Measurements from ENCODE around the gene NUMB.
"Not testable (repeated sequence)": the region's sequence is repeated elsewhere in the genome, so short reads cannot be mapped to it uniquely, and the experiment has no call there.

The NUMB gene

DNA sequence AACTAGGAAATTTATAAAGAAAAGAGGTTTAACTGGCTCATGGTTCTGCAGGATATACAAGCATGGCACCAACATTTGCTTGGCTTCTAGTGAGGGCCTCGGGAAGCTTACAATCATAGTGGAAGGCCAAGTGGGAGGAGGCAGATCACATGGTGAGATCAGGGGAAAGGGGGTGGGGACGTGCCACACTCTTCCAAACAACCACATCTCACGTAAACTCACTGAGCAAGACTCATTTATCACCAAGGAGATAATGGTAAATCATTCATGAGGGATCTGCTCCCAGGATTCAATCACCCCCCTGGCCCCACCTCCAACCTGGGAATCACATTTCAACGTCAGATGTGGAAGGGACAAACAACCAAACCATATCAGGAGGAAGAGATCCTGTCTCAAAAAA is 35.8 kb downstream of the NUMB start:
- DNase-seq: no peak
- H2BK12ac ChIP-seq (ENCODE audit: low read length): no peak overlapping the region
- H3K4me1 ChIP-seq (ENCODE audit: control insufficient read depth in 1 of 2, insufficient read depth in 2 of 2, low read length in 2 of 2): peaks cover 2 to 3% of the 10 kb centered on the region in 2 experiments

DNA sequence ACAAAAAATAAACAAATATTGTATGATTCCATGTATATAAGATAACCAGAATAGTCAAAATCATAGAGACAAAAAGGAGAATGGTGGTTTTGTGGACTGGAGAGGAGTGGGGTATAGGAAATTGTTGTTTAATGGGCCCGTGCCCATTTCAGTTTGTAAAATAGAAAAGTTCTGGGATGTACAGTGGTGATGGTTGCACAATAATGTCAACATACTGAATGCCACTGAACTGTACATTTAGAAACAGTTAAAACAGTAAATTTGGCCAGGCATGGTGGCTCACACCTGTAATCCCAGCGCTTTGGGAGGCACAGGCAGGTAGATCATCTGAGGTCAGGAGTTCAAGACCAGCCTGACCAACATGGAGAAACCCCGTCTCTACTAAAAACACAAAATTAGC is 40.1 kb downstream of the NUMB start:
- H4K91ac ChIP-seq (ENCODE audit: low read depth, low read length): no peak overlapping the region
- H2BK12ac ChIP-seq (ENCODE audit: low read length): no peak overlapping the region
- H3K4me2 ChIP-seq (ENCODE audit: low read length): no peak overlapping the region
- no peaks in the 10 kb centered on the region for H3K4me1 ChIP-seq (ENCODE audit: control insufficient read depth in 1 of 2, insufficient read depth in 2 of 2, low read length in 2 of 2)
- peaks cover 3 to 5% of the 10 kb centered on the region in 2 experiments for H3K36me3 ChIP-seq (ENCODE audit: control insufficient read depth in 1 of 2, insufficient read depth in 2 of 2, low read length in 2 of 2)
- no peak overlapping the region for H3K23ac ChIP-seq (ENCODE audit: low read length)
- no peak overlapping the region for H4K8ac ChIP-seq (ENCODE audit: low read depth, low read length)
- no CpG with 5 or more reads among the region's 3 CpGs for WGBS (ENCODE audit: extremely low coverage, insufficient coverage, insufficient read length)
- H3K79me1 ChIP-seq (ENCODE audit: low read length): no peaks in the 10 kb centered on the region
- no peak overlapping the region for H2BK5ac ChIP-seq (ENCODE audit: low read depth, low read length, poor library complexity)
- H3K14ac ChIP-seq (ENCODE audit: low read length): no peak overlapping the region
- no peak overlapping the region for H2AK5ac ChIP-seq (ENCODE audit: low read length)
- no peaks in the 10 kb centered on the region for H3K27me3 ChIP-seq (ENCODE audit: insufficient read depth, low read length)
- no peak overlapping the region for H2AFZ ChIP-seq (ENCODE audit: insufficient read depth, low read length, poor library complexity)
- no peak for DNase-seq
- H3K9me3 ChIP-seq (ENCODE audit: insufficient read depth, low read depth, low read length): no peaks in the 10 kb centered on the region
- no peaks in the 10 kb centered on the region for H3K79me2 ChIP-seq (ENCODE audit: control insufficient read depth, insufficient read depth, low read length, poor library complexity)
- no peak overlapping the region for H3K18ac ChIP-seq (ENCODE audit: low read length)
- no peak overlapping the region for H3K4me3 ChIP-seq (ENCODE audit: low read depth, low read length)
- no peak overlapping the region for H3K9ac ChIP-seq (ENCODE audit: low read length)
- H3K4ac ChIP-seq (ENCODE audit: low read depth, low read length): no peak overlapping the region
- no peak overlapping the region for H4K12ac ChIP-seq (ENCODE audit: low read depth, low read length)
- no peak overlapping the region for H2BK120ac ChIP-seq (ENCODE audit: insufficient read depth, low read length, poor library complexity)
- no peak overlapping the region for H3K27ac ChIP-seq (ENCODE audit: low read depth, low read length)

More for the DNA sequence above, 35.8 kb downstream of the NUMB start:
- no peak overlapping the region for H3K18ac ChIP-seq (ENCODE audit: low read length)
- no CpG with 5 or more reads among the region's 4 CpGs for WGBS (ENCODE audit: extremely low coverage, insufficient coverage, insufficient read length)
- no peaks in the 10 kb centered on the region for H3K27me3 ChIP-seq (ENCODE audit: insufficient read depth, low read length)
- H3K36me3 ChIP-seq (ENCODE audit: control insufficient read depth in 1 of 2, insufficient read depth in 2 of 2, low read length in 2 of 2): peaks cover 2 to 5% of the 10 kb centered on the region in 2 experiments
- no peaks in the 10 kb centered on the region for H3K79me2 ChIP-seq (ENCODE audit: control insufficient read depth, insufficient read depth, low read length, poor library complexity)
- H3K27ac ChIP-seq (ENCODE audit: low read depth, low read length): no peak overlapping the region
- H3K9me3 ChIP-seq (ENCODE audit: insufficient read depth, low read depth, low read length): peaks cover 4% of the 10 kb centered on the region
- H3K4me2 ChIP-seq (ENCODE audit: low read length): no peak overlapping the region
- no peak overlapping the region for H3K4ac ChIP-seq (ENCODE audit: low read depth, low read length)
- no peak overlapping the region for H2AFZ ChIP-seq (ENCODE audit: insufficient read depth, low read length, poor library complexity)
- no peak overlapping the region for H3K23ac ChIP-seq (ENCODE audit: low read length)
- no peak overlapping the region for H2BK120ac ChIP-seq (ENCODE audit: insufficient read depth, low read length, poor library complexity)
- no peak overlapping the region for H3K9ac ChIP-seq (ENCODE audit: low read length)
- H3K14ac ChIP-seq (ENCODE audit: low read length): no peak overlapping the region
- no peak overlapping the region for H4K12ac ChIP-seq (ENCODE audit: low read depth, low read length)
- H4K8ac ChIP-seq (ENCODE audit: low read depth, low read length): no peak overlapping the region
- no peak overlapping the region for H2AK5ac ChIP-seq (ENCODE audit: low read length)
- H4K91ac ChIP-seq (ENCODE audit: low read depth, low read length): no peak overlapping the region
- H2BK5ac ChIP-seq (ENCODE audit: low read depth, low read length, poor library complexity): no peak overlapping the region
- H3K4me3 ChIP-seq (ENCODE audit: low read depth, low read length): no peak overlapping the region
- H3K79me1 ChIP-seq (ENCODE audit: low read length): peaks cover 5% of the 10 kb centered on the region

- not testable (repeated sequence) for H4K12ac ChIP-seq (ENCODE audit: low read depth, low read length); H3K4me2 ChIP-seq (ENCODE audit: low read length); DNase-seq; H2AK5ac ChIP-seq (ENCODE audit: low read length); H3K4ac ChIP-seq (ENCODE audit: low read depth, low read length); H2BK120ac ChIP-seq (ENCODE audit: insufficient read depth, low read length, poor library complexity); H3K9ac ChIP-seq (ENCODE audit: low read length); H3K79me2 ChIP-seq (ENCODE audit: control insufficient read depth, insufficient read depth, low read length, poor library complexity); H3K14ac ChIP-seq (ENCODE audit: low read length); H3K23ac ChIP-seq (ENCODE audit: low read length); H4K8ac ChIP-seq (ENCODE audit: low read depth, low read length); H3K79me1 ChIP-seq (ENCODE audit: low read length); H2AFZ ChIP-seq (ENCODE audit: insufficient read depth, low read length, poor library complexity); H3K36me3 ChIP-seq (ENCODE audit: control insufficient read depth in 1 of 2, insufficient read depth in 2 of 2, low read length in 2 of 2); H3K18ac ChIP-seq (ENCODE audit: low read length); H4K91ac ChIP-seq (ENCODE audit: low read depth, low read length); H3K27ac ChIP-seq (ENCODE audit: low read depth, low read length); H3K4me1 ChIP-seq (ENCODE audit: control insufficient read depth in 1 of 2, insufficient read depth in 2 of 2, low read length in 2 of 2); H3K4me3 ChIP-seq (ENCODE audit: low read depth, low read length); H2BK5ac ChIP-seq (ENCODE audit: low read depth, low read length, poor library complexity); H3K9me3 ChIP-seq (ENCODE audit: insufficient read depth, low read depth, low read length); H3K27me3 ChIP-seq (ENCODE audit: insufficient read depth, low read length); H2BK12ac ChIP-seq (ENCODE audit: low read length)
- WGBS (ENCODE audit: extremely low coverage, insufficient coverage, insufficient read length): no CpG with 5 or more reads among the region's 3 CpGs
Observed at GRCh38 chr14:73406248-73406647, 52.1 kb downstream of the NUMB start.

GRCh38 chr14:73403181-73403752 is 55.1 kb downstream of the NUMB start:
- no peak for DNase-seq

More at GRCh38 chr14:73403181-73403752, 55.1 kb downstream of the NUMB start:
- H2BK120ac ChIP-seq (ENCODE audit: insufficient read depth, low read length, poor library complexity): no peak overlapping the region
- H4K12ac ChIP-seq (ENCODE audit: low read depth, low read length): no peak overlapping the region
- H3K4me3 ChIP-seq (ENCODE audit: low read depth, low read length): no peak overlapping the region
- WGBS (ENCODE audit: extremely low coverage, insufficient coverage, insufficient read length): no CpG with 5 or more reads among the region's 4 CpGs
- no peaks in the 10 kb centered on the region for H3K4me1 ChIP-seq (ENCODE audit: control insufficient read depth in 1 of 2, insufficient read depth in 2 of 2, low read length in 2 of 2)
- no peak overlapping the region for H3K4ac ChIP-seq (ENCODE audit: low read depth, low read length)
- H3K36me3 ChIP-seq (ENCODE audit: control insufficient read depth in 1 of 2, insufficient read depth in 2 of 2, low read length in 2 of 2): peaks cover 0 to 2% of the 10 kb centered on the region in 2 experiments
- no peak overlapping the region for H2BK12ac ChIP-seq (ENCODE audit: low read length)
- H3K27me3 ChIP-seq (ENCODE audit: insufficient read depth, low read length): no peaks in the 10 kb centered on the region
- no peak overlapping the region for H3K27ac ChIP-seq (ENCODE audit: low read depth, low read length)
- H4K8ac ChIP-seq (ENCODE audit: low read depth, low read length): no peak overlapping the region
- no peak overlapping the region for H3K14ac ChIP-seq (ENCODE audit: low read length)
- no peak overlapping the region for H3K18ac ChIP-seq (ENCODE audit: low read length)
- H3K79me1 ChIP-seq (ENCODE audit: low read length): no peaks in the 10 kb centered on the region
- no peak overlapping the region for H3K23ac ChIP-seq (ENCODE audit: low read length)
- no peak overlapping the region for H3K4me2 ChIP-seq (ENCODE audit: low read length)
- H2BK5ac ChIP-seq (ENCODE audit: low read depth, low read length, poor library complexity): no peak overlapping the region
- H2AFZ ChIP-seq (ENCODE audit: insufficient read depth, low read length, poor library complexity): no peak overlapping the region
- H4K91ac ChIP-seq (ENCODE audit: low read depth, low read length): no peak overlapping the region
- H3K79me2 ChIP-seq (ENCODE audit: control insufficient read depth, insufficient read depth, low read length, poor library complexity): peaks cover 2% of the 10 kb centered on the region
- no peaks in the 10 kb centered on the region for H3K9me3 ChIP-seq (ENCODE audit: insufficient read depth, low read depth, low read length)
- no peak overlapping the region for H3K9ac ChIP-seq (ENCODE audit: low read length)
- no peak overlapping the region for H2AK5ac ChIP-seq (ENCODE audit: low read length)
